ENCODE data around the gene ESAM. TPM values are rescaled to one million over a fixed set of nuclear protein-coding genes. Genes with fewer than 3 reads are reported as not detected.

The ESAM gene, protein sequence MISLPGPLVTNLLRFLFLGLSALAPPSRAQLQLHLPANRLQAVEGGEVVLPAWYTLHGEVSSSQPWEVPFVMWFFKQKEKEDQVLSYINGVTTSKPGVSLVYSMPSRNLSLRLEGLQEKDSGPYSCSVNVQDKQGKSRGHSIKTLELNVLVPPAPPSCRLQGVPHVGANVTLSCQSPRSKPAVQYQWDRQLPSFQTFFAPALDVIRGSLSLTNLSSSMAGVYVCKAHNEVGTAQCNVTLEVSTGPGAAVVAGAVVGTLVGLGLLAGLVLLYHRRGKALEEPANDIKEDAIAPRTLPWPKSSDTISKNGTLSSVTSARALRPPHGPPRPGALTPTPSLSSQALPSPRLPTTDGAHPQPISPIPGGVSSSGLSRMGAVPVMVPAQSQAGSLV
- total RNA-seq (2021; fragmentation: NEBNext Ultra II Directional; extraction: Animal tissue kit (Norgen Biotek cat#: 25700)) (0.17 TPM in 1 of 2 replicates, not detected in the other), polyA plus RNA-seq (2011; rRNA removed) (0.09 and 0.19 TPM in 2 replicates), polyA minus RNA-seq (2011; rRNA and poly(A)+ RNA removed) (0.32 TPM in 1 of 2 replicates, not detected in the other)
- 0.21 TPM for polyA plus RNA-seq (2011; cell fraction: cytosol; rRNA removed)
- polyA plus RNA-seq (2011; cell fraction: nucleus; rRNA removed): 0.91 TPM
- 0.10 to 0.31 TPM (median 0.22 TPM) in 4 replicates for polyA plus RNA-seq (2012, experiment 1 of 2)
- 0.26 TPM for polyA plus RNA-seq (2012, experiment 2 of 2)
- 0.39 TPM for polyA plus RNA-seq (2013, experiment 1 of 2)
- 0.26 TPM for polyA plus RNA-seq (2013, experiment 2 of 2)
- not detected for polyA minus RNA-seq (2011; cell fraction: cytosol; rRNA and poly(A)+ RNA removed)
- polyA minus RNA-seq (2011; cell fraction: nucleus; rRNA and poly(A)+ RNA removed): not detected
- long read RNA-seq, experiment 1: 0 reads
- long read RNA-seq, experiment 2: 0 reads

DNA sequence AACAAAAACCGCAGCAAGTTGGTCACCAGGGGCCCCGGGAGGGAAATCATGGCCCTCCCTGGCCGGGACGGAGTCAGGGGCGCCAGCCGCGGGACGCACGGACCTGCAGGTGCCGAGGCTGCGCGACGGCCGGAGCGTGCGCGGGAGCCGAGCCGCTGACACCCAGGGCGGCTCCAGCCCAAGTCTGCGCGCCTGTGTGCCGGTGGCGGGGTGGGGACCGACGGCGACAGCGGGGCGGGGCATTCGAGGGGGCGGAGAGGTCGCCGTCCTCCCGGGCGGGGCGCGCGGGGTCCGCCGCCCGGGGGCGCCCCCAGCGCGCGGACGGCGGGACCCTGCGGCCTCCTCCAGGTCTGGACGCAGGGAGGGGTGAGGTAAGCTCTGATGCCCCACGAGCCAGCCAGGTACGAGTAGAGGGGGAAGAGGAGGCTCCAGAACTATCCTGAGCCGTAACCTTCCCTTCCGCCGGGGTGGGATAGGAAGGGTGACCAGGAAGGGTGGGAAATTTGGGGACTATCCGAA is at the start of gene ESAM:
ESAM (minus strand) TSS at position 186 of the 519 bp plus-strand sequence; CDS start at position 50, 136 bp downstream.
- FAIRE-seq: no peak
- no peak for TF ChIP-seq RNF2 (IDR thresholded peaks at IDR 0.05; ENCODE audit: borderline replicate concordance, low read depth, low read length, missing control alignments, poor library complexity, severe bottlenecking)
- no peak for TF ChIP-seq GABPA (IDR thresholded peaks at IDR 0.05; ENCODE audit: borderline replicate concordance, insufficient read depth, low read length)
- TF ChIP-seq POLR2AphosphoS5 (IDR thresholded peaks at IDR 0.05; ENCODE audit: low read depth, low read length): no peak
- no peak for TF ChIP-seq CBX8 (IDR thresholded peaks at IDR 0.05; ENCODE audit: borderline replicate concordance, low read depth, low read length)
- TF ChIP-seq, protein P1, sequence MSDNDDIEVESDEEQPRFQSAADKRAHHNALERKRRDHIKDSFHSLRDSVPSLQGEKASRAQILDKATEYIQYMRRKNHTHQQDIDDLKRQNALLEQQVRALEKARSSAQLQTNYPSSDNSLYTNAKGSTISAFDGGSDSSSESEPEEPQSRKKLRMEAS (IDR thresholded peaks at IDR 0.05): peak; percentile 18; the same call in 1 of the 2 replicates
- peak; percentile 81 for TF ChIP-seq SUZ12 (IDR thresholded peaks at IDR 0.05; ENCODE audit: low read length)
- TF ChIP-seq SRF (IDR thresholded peaks at IDR 0.05; ENCODE audit: low read depth, low read length): no peak

More for the DNA sequence above, at the start of gene ESAM:
- DNase-seq (ENCODE audit: low read depth in 1 of 2, low spot score in 2 of 2): peak in 1 of 2 experiments; percentile 64
- peaks cover 45 to 62% (median 58%) of the 10 kb centered on the region in 4 experiments for H3K27me3 ChIP-seq (replicated peaks in 1 of 4; ENCODE audit: control insufficient read depth in 3 of 4, extremely low read depth in 1 of 4, insufficient read depth in 3 of 4, low read length in 3 of 4)
- no peak within 1 kb of the TSS for H3K14ac ChIP-seq (ENCODE audit: insufficient read length)
- peak within 1 kb of the TSS; percentile 30 to 67 (median 52) for H3K4me3 ChIP-seq (ENCODE audit: extremely low read depth in 1 of 4, insufficient read depth in 2 of 4, low read depth in 3 of 4, low read length in 4 of 4)
- no peaks in the 10 kb centered on the region for H3K9me3 ChIP-seq (ENCODE audit: insufficient read depth in 2 of 2, low read depth in 1 of 2, low read length in 1 of 2)
- no peak within 1 kb of the TSS for H3K27ac ChIP-seq (ENCODE audit: low read depth, low read length)
- H3K18ac ChIP-seq (ENCODE audit: extremely low read depth, low read length): no peak within 1 kb of the TSS
- H4K8ac ChIP-seq (ENCODE audit: extremely low read depth, insufficient read depth, low read length): peak within 1 kb of the TSS; percentile 4; the same call in 1 of the 2 replicates
- peaks cover 17% of the 10 kb centered on the region; the same call in 1 of the 2 replicates for H3K23me2 ChIP-seq (ENCODE audit: low read depth, low read length)
- peak within 1 kb of the TSS; percentile 80 to 99 for H3K4me2 ChIP-seq (ENCODE audit: insufficient read depth in 1 of 2, low read depth in 2 of 2, low read length in 2 of 2)
- no peak within 1 kb of the TSS for H4K5ac ChIP-seq (ENCODE audit: insufficient read length, low read depth, low read length)
- H2BK15ac ChIP-seq (ENCODE audit: low read length): no peak within 1 kb of the TSS
- H2AK5ac ChIP-seq (ENCODE audit: low read depth, low read length): no peak within 1 kb of the TSS
- no peak within 1 kb of the TSS for H2BK20ac ChIP-seq (ENCODE audit: low read length)
- POLR2A ChIA-PET (ENCODE audit: partially characterized antibody): interaction anchor here (0.9 to 4.2 kb wide), 7 partner anchors 9 to 38 kb away, joined by 4 to 26 read pairs (median 7); partner anchors contain the start of genes MSANTD2 and VSIG2
- no peaks in the 10 kb centered on the region for H3K79me2 ChIP-seq (ENCODE audit: control insufficient read depth in 1 of 2, insufficient read depth in 2 of 2, low read length in 2 of 2)
- H2BK120ac ChIP-seq (replicated peaks; ENCODE audit: low read depth, low read length): no peak within 1 kb of the TSS
- peaks cover 0 to 35% (median 23%) of the 10 kb centered on the region in 4 experiments; a peak in 6 of 7 replicates for H3K4me1 ChIP-seq (replicated peaks in 1 of 4; ENCODE audit: control insufficient read depth in 3 of 4, insufficient read depth in 4 of 4, low read length in 3 of 4)
- H4K20me1 ChIP-seq (replicated peaks in 1 of 2; ENCODE audit: control insufficient read depth in 1 of 2, insufficient read depth in 2 of 2, low read length in 2 of 2): peaks cover 18 to 28% of the 10 kb centered on the region in 2 experiments
- no peak within 1 kb of the TSS for H2BK5ac ChIP-seq (ENCODE audit: low read depth, low read length)
- no peak within 1 kb of the TSS for H4K91ac ChIP-seq (replicated peaks; ENCODE audit: insufficient read length, low read length)
- H3K9ac ChIP-seq (replicated peaks in 1 of 4; ENCODE audit: extremely low read depth in 1 of 4, low read depth in 3 of 4, low read length in 3 of 4): no peak within 1 kb of the TSS
- WGBS, 2 experiments (ENCODE audit: extremely low coverage in 1 of 2, insufficient coverage in 1 of 2, insufficient read length in 1 of 2, insufficient replicate concordance in 2 of 2, low coverage in 1 of 2, low lambda C conversion rate in 2 of 2, missing lambda C conversion rate in 1 of 2): 0% methylated on average over 23 of the region's 55 CpGs; no CpG with 5 or more reads in 1 of the 2 experiments
- H3K23ac ChIP-seq (ENCODE audit: insufficient read length): no peak within 1 kb of the TSS
- no peak within 1 kb of the TSS for H3K56ac ChIP-seq (replicated peaks; ENCODE audit: insufficient read length, low read depth, low read length)
- H3K79me1 ChIP-seq (ENCODE audit: low read depth, low read length): no peaks in the 10 kb centered on the region
- H3K4ac ChIP-seq (replicated peaks; ENCODE audit: insufficient read length, low read depth, low read length): no peak within 1 kb of the TSS
- H3K36me3 ChIP-seq (ENCODE audit: control insufficient read depth in 2 of 4, insufficient read depth in 4 of 4, low read length in 3 of 4): peaks cover 2 to 6% (median 5%) of the 10 kb centered on the region in 4 experiments; a peak in 4 of 8 replicates
- 0 out of 2 replicates have a peak within 1 kb of the TSS, but pooled peaks have one; percentile 68 for H2BK12ac ChIP-seq (ENCODE audit: low read depth, low read length)
- no peak within 1 kb of the TSS for H2AFZ ChIP-seq (ENCODE audit: low read length)
- CTCF ChIA-PET (ENCODE audit: partially characterized antibody): interaction anchor here (1.0 to 28.0 kb wide), 28 partner anchors 11 to 1110 kb away, joined by 3 to 382 read pairs (median 11); partner anchors contain the start of genes NRGN, ROBO3, SIAE and SPA17
